Measurements from ENCODE around the gene SSX1.
"Not testable (repeated sequence)": the region's sequence is repeated elsewhere in the genome, so short reads cannot be mapped to it uniquely, and the experiment has no call there.

GRCh38 chrX:48280729-48281128, 25.5 kb downstream of the SSX1 start:
- TF ChIP-seq, protein P1, sequence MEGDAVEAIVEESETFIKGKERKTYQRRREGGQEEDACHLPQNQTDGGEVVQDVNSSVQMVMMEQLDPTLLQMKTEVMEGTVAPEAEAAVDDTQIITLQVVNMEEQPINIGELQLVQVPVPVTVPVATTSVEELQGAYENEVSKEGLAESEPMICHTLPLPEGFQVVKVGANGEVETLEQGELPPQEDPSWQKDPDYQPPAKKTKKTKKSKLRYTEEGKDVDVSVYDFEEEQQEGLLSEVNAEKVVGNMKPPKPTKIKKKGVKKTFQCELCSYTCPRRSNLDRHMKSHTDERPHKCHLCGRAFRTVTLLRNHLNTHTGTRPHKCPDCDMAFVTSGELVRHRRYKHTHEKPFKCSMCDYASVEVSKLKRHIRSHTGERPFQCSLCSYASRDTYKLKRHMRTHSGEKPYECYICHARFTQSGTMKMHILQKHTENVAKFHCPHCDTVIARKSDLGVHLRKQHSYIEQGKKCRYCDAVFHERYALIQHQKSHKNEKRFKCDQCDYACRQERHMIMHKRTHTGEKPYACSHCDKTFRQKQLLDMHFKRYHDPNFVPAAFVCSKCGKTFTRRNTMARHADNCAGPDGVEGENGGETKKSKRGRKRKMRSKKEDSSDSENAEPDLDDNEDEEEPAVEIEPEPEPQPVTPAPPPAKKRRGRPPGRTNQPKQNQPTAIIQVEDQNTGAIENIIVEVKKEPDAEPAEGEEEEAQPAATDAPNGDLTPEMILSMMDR (conservative IDR thresholded peaks at IDR 0.05 in 1 of 2, IDR thresholded peaks at IDR 0.05 in 1 of 2; ENCODE audit: low read depth in 1 of 2, low read length in 2 of 2) = not testable (repeated sequence)
- TF ChIP-seq EZH2 (IDR thresholded peaks at IDR 0.05; ENCODE audit: low read length, missing control alignments) = not testable (repeated sequence)
